GM21619 (cell line): ENCODE data around the gene CACNA1H.

ENCODE experiments used
- ATAC-seq: cut with Tn5 transposase; IDR thresholded peaks from one replicate; pipeline ENCODE4 v1.9.1; 2021; ENCODE audit not compliant: unreplicated experiment

The CACNA1H gene

DNA sequence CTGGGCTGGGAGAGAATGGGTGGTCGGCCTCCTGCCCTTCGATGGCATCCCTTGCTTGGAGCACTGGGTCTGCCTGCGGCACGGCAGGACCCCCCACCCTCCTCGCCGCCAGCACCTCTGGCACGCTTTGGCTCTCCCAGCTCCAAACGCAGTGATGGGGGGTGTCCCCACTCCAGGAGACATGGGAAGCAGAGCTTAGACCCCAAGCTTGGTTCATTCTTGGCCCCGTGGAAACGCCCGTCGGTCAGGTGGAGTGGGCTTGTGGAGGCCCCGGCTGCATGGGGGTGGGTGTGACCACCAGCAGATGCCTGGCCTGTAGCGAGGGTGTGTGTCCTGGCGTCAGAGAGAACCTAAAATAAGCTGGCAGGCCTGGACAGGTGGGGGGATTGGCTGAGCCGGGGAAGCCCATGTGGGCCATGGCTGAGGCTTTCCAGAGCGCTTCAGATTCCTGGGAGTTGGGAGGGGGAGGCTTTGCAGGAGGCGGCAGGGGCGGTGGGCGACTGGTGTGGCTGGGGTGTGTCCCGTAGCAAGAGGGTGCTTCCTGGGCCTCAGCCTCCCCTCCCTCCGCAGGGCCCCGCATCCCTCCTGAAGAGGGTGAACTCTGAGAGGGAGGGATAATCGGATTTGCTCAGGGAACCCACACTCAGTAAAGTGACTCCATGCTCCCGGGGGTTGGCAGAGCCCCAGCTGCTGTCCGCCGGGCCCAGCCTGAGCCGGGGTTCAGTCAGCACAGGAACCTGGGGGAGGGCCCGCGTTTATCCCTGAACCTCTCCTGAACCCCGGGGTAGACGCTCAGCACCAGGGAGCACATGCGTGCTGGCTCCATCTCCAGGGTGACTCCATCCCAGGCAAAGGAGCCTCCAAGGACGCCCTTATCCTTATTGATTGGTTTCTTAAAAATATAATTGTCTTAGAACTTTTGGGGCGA is 3.4 kb downstream of the CACNA1H start:
- ATAC-seq, result no peak

DNA sequence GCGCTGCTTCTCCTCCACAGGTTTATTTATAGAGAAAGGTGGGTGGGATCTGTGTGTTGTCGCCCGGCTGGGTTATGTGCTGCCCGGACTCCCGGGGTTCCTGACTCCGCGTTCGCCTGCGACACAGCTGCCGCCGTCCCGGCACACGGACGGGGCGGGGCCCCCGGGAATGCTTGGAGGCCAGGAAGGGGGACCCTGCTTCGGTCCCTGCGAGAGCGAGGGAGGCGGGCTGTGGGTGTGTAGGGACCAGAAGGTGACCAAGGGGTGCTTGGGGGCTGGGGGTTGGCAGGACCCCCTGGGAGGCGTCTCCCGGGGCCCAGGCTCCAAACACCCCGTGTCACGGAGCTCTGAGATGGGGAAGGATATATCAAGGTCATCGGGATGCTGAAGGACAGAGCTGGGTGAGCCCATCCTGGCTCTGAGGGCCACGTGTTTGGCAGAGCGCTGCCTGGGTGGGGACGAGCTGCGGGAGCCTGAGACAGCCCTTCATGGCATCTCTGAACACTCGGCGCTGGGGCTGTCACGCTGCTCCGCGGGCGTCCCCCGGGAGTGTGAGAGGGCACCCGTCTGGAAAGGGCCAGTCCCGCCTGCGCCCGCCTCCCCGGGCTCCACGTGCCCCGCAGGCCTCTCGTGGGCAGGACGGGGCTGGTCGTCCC is 4.2 kb downstream of the CACNA1H start:
- ATAC-seq, result no peak

DNA sequence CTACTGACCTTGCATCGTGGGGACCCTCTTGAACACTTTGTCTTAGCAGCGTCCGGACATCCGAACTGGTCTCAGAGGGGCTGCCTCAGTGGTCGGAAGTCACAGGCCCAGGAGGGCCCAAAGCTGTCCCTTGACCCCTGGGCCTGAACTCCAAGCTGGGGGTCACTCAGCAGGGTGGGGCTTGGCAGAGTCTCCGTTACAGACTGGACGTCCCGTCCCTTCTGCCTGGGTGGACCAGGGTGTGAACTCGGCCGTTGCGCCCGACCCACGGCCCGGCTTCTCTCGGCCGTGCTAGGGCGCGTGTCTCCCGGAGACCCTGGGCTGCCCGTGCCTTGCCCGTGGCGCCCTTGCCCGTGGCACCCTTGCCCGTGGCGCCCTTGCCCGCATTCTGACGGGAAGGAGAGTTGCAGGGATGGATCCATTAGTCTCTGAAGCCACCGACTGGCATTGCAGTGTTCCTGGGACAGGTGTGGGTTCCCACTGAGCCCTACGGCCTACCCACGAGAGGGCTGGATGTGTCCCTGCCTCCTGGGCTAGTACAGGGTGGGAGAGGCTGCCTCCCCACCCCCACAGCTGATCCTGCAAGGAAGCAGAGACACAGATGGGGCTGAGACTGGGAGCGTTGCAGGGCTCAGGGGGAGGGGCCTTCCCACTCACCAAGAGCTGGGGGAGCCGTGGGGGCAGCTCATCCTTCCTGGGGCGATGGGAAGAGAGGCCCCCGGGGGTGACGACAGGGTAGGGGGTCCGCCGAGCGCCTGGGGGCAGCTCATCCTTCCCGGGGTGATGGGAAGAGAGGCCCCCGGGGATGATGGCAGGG is 4.9 kb downstream of the CACNA1H start:
- no peak for ATAC-seq

DNA sequence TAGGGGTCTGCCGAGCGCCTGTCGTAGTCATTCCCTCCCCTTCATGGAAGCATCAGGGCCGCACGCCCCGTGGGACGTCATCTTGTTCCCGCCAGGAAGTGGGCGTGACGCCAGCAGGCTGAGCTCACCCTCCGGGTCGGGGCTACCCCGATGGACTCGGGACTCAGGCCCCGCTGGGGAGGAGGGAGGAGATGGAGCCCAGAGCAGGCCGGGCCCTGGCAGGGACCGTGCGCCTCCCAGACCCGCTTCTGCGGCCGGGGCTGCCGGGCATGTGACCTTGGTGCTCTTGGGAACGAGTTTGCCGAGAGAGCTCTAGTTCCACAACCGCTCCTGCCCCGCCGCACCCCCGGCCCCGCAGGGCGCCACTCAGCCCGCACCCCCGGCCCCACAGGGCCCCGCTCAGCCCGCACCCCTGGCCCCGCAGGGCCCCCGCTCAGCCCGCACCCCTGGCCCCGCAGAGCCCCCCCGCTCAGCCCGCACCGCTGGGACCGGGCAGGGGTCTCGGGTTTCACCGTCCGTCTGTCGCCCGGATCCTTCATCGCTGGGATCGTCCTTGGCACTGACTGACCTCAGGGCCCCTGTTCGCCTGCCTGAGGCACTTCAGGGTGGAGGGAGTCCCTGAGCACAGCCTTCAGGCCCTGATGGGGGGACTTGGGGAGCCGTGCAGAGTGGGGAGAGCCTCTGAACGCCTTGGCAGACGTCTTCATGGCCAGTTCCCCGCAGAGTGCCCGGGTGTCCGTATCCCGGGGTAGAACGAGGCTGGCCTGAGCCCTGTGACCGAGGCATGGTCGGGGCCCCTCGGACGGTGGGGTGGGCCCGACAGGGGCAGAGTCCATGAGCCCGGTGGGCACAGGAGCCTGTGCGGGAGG is 5.8 kb downstream of the CACNA1H start:
- ATAC-seq, result no peak

DNA sequence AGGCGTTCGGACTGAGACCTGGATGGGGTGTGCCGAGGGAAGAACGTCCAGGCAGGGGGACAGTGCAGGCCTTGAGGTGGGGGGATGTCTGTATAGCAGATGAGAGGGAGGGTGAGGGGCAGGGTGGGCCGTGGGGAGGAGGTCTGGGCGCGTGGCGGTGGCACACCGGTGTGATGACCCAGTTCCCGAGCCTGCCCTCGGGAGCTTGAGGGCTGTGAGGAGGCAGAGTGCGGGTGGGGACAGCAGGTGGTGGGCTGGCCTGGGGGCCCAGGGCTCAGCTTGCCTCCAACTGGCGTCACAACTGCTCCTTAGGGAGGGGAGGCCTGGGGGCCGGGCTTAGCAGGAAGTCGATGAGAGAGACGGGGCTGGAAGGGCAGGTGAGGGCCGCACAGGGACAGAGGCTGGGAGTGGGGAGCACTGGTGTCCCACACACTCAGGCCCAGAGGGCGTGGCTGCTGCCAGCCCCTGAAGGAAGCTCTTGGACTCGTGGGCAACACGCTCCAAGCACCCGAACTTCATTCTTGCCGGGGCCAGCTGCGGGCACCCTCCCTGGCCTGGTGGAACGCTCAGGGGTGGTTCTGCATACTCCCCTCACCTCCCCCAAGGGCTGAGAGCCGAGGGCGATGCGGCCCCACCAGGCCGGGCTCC is 6.5 kb downstream of the CACNA1H start:
- no peak for ATAC-seq

DNA sequence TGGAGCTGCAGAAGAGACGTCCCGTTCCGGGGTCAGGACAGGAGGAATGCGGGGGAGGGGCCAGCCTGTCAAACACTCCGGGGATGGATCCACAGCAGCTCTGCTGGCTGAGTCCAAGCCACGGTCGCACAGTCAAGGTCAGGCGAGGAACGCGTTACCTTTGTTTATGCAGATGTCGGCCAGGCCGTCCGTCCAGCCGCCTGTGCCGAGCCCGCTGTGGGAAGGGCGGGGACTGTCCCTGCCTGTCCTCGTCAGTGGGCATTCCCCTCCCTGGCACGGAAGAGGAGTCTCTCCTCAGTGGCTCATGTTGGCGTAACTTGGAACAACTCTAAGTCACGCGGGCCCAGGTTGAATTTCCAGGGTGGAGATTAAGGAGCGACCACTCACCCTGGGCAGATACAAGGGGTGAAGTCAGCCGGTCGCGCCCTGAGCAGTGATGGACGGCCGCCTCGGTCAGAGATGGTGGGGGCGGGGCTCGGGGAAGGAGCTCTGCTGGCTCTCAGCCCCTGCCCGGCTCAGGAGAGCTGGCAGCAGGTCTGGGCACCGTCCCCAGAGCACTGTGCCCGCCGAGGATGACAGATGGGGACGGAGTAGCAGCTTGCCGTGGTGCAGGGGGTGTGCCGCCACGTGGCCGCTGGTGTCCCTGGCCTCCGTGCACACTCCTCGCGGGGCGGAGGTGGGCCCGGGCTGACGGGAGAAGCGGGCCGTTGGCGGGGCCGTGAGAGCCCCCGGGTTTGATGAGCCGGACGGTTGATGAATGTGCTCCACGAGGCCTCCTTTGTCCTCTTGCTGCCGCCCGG is 7.3 kb downstream of the CACNA1H start:
- ATAC-seq, result no peak

DNA sequence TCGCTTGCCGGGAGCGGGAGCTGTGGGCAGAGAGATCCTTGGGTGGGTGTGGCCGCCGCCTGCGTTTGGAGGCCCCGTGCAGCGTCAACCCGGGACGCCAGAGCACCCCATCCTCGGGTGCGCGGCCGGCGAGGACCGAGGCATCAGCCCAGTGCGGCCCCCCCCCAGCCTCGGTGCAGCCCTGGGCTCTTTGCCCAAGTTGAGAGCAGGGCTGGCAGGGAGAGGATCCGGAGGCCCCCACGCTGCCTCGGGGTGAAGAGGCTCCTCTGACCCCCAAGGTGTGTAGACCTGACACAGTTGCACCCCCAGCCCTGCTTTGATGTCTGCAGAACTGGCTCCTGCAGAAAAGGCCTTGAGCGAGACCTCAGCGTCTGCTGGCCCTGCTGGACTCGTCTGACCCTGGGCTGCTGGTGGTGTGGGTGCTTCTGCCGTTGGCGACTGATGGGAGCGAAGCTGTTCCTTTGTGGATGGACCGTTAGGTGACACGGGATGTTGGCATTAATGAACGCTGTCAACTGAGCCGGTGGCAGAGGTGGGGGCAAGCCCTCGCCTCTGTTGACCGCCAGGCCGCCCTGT is 8.0 kb downstream of the CACNA1H start:
- no peak for ATAC-seq

DNA sequence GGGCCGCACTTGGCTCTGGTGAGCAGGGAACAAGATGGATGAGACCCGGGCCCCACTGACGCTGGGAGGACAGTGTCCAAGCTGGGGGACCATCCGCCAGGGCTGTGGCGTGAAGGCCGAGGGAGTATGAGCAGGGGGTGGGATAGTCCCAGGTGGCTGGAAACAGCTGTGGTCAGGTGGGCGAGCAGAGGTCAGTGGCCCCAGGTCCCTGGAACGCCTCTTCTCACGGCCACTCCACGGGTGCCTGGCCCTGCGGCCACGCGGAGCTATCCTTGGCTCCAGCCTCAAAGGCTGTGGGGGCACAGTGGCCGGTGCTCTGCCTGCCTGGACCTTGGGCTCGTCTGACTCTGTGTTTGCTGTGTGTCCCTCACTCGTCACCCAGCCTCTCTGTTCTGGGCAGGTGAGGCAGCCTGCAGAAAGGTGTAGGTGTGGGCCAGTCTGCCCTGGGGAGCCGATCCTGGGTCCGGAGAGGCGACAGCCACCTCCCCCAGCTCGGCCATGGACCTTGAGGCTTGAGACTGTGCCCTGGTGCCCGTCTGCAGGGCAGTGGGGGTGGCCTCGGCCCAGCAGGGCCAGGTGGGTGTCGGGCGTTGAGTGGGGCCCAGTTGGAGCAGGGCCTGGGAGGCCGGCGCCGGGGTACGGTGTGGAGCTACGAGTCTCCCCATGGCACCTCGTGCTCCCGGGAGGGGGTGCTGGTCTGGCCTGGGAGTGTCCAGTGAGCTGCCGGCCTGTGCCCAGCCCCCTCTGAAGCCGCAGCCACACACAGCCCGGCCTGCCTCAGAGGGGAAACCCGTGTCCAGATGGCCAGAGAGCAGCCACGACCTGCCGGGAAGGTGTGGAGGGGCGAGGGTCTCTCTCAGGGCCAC is 10.0 kb downstream of the CACNA1H start:
- no peak for ATAC-seq

DNA sequence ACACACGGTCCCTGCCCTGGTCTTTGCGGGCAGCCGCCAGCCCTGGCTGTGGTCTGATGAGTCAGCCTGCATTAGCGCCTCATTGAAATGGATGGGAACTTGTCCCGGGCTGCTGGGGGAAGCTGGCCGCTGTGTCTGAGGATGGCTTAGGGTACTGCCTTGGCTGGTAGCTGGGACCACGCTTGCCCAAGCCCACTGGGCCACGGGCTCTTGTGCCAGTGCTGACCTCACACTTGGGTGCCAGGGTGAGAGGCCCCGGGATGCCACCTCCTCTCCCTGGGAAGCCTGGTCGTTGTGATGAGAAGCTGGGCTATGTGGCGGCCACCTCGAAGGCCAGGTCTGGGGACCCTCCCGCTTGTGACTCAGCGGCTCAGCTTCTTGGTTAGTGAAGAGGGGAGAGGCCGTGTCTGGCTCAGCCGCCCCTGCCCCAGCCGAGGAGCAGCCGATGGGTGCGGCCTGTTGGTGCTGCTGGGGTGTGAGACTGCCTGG is 10.7 kb downstream of the CACNA1H start:
- ATAC-seq, result no peak

DNA sequence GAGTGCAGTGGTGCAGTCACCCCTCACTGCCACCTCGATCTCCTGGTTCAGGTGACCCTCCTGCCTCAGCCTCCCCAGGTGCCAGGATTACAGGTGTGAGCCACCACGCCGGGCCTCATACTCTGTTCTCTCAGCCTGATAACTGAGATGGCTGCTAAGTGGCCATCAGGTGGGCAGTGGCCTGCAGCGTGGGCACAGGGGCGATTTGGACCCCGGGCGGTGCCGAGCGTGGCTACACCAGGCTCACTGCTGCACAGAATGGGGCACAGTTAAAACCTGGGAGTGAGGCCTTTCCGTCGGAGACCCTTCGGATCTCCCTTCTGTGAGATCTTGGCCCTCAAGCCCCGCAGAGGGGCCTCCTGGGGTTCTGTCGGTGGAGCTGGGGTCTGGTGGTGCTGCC is 11.5 kb downstream of the CACNA1H start:
- ATAC-seq, result no peak

DNA sequence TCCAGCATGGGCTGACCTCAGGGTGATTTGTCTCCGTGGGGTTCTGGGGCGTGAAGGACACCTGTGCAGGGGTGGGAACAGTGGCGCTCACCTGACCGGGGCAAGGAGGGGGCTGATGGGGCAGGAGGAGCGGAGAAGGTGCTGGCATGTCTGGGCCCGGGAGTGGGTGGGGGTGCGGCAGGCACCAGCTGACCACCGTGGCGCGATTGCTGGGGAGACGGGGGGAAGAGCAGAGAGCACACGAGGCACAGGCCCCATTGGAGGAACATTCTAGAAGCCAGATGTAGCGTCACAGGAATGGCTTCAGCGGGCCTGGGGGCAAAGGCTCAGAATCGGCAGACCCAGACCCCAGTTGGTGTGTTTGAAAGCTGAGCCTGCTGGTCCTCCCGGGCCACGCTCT is 12.1 kb downstream of the CACNA1H start:
- no peak for ATAC-seq

DNA sequence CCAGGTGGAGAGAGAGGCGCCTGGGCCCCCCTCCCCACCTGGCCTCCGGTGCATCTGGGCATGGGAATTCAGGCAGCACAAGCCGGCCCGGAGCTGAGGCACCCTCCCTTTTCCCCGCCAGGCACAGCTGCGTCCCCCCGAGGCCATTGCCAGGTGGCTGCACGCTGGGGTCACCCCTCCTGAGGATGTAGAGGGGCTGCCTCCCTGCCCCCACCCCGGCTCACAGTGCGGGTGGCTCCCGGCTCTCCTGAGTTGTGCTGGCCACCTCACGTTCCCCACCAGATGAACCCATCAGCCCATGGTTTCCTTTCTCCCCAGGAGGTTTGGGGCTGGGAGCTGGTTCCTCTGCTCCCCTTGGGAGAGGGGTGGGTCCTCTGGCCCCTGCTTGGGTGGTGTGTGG is 12.6 kb downstream of the CACNA1H start:
- ATAC-seq, result no peak

DNA sequence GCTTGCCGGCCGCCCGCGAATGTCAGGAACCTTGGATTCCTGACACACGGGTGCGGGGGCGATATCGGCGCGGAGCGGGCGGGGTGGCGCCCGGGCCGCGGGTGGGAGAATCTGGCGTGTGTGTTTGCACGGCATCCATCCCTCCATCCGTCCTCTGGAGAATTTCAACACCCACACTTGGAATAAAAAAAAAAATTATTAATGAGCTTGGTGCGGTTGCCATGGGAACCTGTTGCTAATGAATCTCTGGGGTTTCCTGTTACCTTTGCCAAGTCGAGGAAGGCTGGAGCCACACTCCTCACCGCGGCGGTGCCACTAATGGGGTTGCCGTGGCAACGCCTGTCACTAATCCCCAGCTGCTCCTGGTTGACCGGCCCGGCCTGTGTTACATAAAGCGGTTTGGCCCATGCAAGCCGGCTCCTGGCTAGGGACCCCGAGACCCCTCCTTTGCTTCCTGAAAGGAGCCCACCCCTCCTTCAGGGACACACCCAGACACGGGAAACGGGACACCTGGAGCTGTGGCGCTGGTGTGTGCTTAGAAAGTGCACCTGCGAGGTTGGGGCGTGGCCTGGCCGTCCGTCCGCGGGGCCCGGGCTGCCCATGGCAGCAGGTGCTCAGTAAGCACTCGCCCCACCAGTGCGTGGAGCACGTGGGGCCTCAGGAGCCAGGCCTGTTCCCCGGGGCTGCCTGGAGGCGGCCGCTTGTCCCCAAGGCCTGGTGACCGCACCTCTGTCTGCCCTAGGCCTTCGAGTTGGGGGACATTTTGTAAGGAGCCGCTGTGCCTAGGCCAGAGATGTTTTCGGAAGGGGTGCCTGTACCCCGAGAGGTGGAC is 14.6 kb downstream of the CACNA1H start:
- no peak for ATAC-seq

DNA sequence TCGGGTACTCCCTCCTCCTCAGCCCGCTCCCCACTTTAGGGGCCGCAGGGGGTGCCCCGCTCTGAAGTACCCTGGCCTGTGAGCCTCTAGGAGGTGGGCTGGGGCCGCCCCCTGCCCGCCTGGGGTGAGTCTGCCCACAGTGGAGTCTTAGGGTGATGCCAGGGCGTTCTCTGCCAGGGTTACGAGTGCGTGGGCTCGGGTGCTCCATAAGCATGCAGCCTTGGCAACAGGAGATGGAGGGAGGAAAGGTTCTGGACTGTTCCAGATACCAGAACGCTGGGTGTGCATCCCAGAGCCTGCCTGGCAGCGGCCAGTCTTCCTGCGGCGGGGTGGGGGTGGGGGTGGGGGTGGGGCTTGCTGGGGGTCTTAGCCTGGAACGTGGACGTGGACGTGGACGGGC is 15.9 kb downstream of the CACNA1H start:
- no peak for ATAC-seq

DNA sequence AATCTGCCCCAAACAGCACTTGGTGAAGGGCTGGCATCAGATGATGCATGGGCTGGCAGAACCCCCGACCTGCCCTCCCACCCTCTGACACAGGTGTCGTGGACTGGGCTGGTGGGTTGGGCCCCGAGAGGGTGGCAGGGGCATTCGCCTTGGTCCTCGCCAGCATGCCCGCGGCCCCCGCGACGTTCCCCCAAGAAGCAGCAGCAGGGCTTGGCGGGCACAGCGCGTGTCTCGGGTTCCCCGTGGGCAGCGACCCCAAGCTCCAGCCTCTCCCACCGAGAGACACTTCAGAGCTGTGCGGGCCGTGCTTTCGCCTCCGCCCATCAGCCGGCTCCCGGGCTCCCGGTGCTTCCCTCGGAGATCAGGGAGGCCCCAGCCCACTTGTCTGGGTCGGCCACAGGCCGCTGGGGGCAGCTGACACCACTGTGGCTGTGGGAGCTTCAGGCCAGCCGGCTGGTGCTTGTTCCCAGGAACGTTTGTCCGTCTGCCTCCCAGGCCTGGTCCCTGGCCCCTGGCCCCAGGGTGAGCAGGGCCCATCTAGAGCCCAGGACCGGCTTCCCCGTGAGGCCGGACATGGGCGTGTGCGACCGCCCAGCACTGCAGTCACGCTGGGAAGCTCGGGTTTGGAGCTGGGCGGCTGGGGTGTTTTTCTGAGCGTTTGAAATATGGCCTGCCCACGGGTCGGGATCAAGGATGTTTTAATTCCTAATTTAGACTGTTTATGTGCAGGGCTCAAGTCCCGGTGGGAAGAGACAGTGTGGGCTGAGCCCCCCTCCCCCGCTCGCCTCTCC is 16.6 kb downstream of the CACNA1H start:
- no peak for ATAC-seq

DNA sequence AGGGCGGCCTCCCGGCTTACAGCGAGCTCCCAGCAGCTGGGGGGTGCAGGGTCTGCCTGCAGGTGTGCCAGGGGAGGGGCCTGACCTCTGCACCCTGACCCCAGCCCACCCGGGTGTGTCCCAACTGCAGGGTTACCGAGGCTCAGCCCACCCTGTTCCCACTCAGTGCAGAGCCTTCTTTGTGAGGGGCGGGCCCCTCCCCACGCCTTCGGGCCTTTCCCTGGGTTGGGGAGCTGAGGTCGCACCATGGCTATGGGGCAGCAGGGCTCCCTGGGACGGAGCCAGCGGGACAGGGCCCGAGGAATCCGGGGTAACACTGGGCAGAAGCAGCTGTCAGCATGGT is 17.1 kb downstream of the CACNA1H start:
- ATAC-seq, result no peak
